ENCODE data around the gene LATS1. TPM values are rescaled to one million over a fixed set of nuclear protein-coding genes. Genes with fewer than 3 reads are reported as not detected.

LATS1 gene
- total RNA-seq, 1 experiment from 2014 or later, result 25.1 TPM

- no peak overlapping the region for H2AK5ac ChIP-seq (ENCODE audit: insufficient read length, low read length)
- Mint-ChIP-seq H3K27me3 (ENCODE audit: low read depth) (no peaks in the 10 kb centered on the region), H3K36me3 (ENCODE audit: insufficient read depth in 1 of 3, low read depth in 3 of 3) (peaks cover 7 to 23% (median 17%) of the 10 kb centered on the region in 3 experiments; a peak in 6 of 7 replicates), H3K27ac (no peak overlapping the region), H3K9me3 (peaks cover 4 to 7% of the 10 kb centered on the region in 2 experiments; a peak in 4 of 5 replicates), H3K4me3 (no peak overlapping the region), H3K4me1 (no peaks in the 10 kb centered on the region)
- H4K20me1 ChIP-seq (ENCODE audit: control insufficient read depth, insufficient read depth, insufficient read length), result no peaks in the 10 kb centered on the region
- H3K56ac ChIP-seq (ENCODE audit: insufficient read length, low read depth, low read length), result no peak overlapping the region
- no peak overlapping the region for H3K4ac ChIP-seq (ENCODE audit: low read depth, low read length)
- no peaks in the 10 kb centered on the region for H3K27me3 ChIP-seq (ENCODE audit: insufficient read depth, low read length)
- H3K27ac ChIP-seq (ENCODE audit: insufficient read length, low read depth, low read length), result no peak overlapping the region
- no peak overlapping the region for H3K18ac ChIP-seq (ENCODE audit: insufficient read length, low read depth, low read length)
- H4K8ac ChIP-seq (replicated peaks; ENCODE audit: insufficient read length, low read depth, low read length), result no peak overlapping the region
- no peak overlapping the region for H3T11ph ChIP-seq (ENCODE audit: low read length)
- H2BK20ac ChIP-seq (ENCODE audit: low read depth, low read length, poor library complexity, severe bottlenecking), result no peak overlapping the region
- no peak overlapping the region for H2BK15ac ChIP-seq (ENCODE audit: low read depth, low read length)
- no peak for TF ChIP-seq CTCF (conservative IDR thresholded peaks at IDR 0.05)
- no peak overlapping the region for H2BK5ac ChIP-seq (ENCODE audit: insufficient read length, low read length)
- WGBS (ENCODE audit: extremely low coverage, insufficient read length, low lambda C conversion rate), result no CpG with 5 or more reads among the region's 1 CpG
- no peaks in the 10 kb centered on the region for H3K4me1 ChIP-seq (ENCODE audit: insufficient read depth, low read length)
- no peak overlapping the region for H4K91ac ChIP-seq (ENCODE audit: insufficient read length, low read depth, low read length)
- no peak overlapping the region for H2AFZ ChIP-seq (ENCODE audit: low read length)
- DNase-seq, result no peak
- H3K14ac ChIP-seq (ENCODE audit: insufficient read depth, low read length), result no peak overlapping the region
- H4K5ac ChIP-seq (ENCODE audit: insufficient read length, low read depth, low read length), result no peak overlapping the region
- no peaks in the 10 kb centered on the region for H3K79me1 ChIP-seq (ENCODE audit: insufficient read depth, low read depth, low read length, poor library complexity, severe bottlenecking)
- no peak overlapping the region for H3K4me2 ChIP-seq (ENCODE audit: insufficient read depth, insufficient read length, low read length)
- H2BK120ac ChIP-seq (ENCODE audit: low read depth, low read length, poor library complexity, severe bottlenecking), result no peak overlapping the region
- no peaks in the 10 kb centered on the region for H3K9me3 ChIP-seq (ENCODE audit: control insufficient read depth, low read depth, low read length)
- no peaks in the 10 kb centered on the region for H3K23me2 ChIP-seq (ENCODE audit: insufficient read length, low read depth, low read length, poor library complexity, severe bottlenecking)
- no peak overlapping the region for H3K9ac ChIP-seq (ENCODE audit: extremely low read depth, insufficient read length, low read length)
- peaks cover 2% of the 10 kb centered on the region; the same call in 1 of the 2 replicates for H3K79me2 ChIP-seq (ENCODE audit: insufficient read depth, low read length)
- no peak overlapping the region for H2BK12ac ChIP-seq (ENCODE audit: insufficient read length, low read depth, low read length)
- no peak overlapping the region for H3K23ac ChIP-seq (ENCODE audit: insufficient read length, low read depth, low read length)
Measured at GRCh38 chr6:149761438-149761837, 43.5 kb upstream of the LATS1 start.
